Stimulated activated CD4-positive, alpha-beta T cell treated with anti-CD3 and anti-CD28 coated beads, Interleukin-4, amount 100 ng/mL, for 24 hours (primary cell): ENCODE measurements around the gene TRMT6.

Experiments used
- DNase-seq: peaks from one replicate; pipeline ENCODE4 v3.0.0-alpha.2; 2020

Gene TRMT6

GRCh38 chr20:5950271-5951031 is at the start of gene TRMT6, which contains the start of gene MCM8:
TSS of gene TRMT6 (minus strand) at chr20:5950533. CDS start at chr20:5950405, 128 bp downstream.
TSS of gene MCM8 (plus strand) at chr20:5950652. CDS start at chr20:5952016, 1,364 bp downstream.
- DNase-seq = peak; percentile 98

- no peak for DNase-seq
These were observed 49.5 kb upstream of the TRMT6 start for GRCh38 chr20:5999783-6000182.

- peak; percentile 29 for DNase-seq
These were observed 46.4 kb upstream of the TRMT6 start for GRCh38 chr20:5996765-5997164.

GRCh38 chr20:5991623-5992441 is 41.5 kb upstream of the TRMT6 start:
- no peak for DNase-seq

GRCh38 chr20:5990946-5991345 is 40.6 kb upstream of the TRMT6 start:
- DNase-seq = no peak

GRCh38 chr20:5989539-5989938 is 39.2 kb upstream of the TRMT6 start:
- DNase-seq = no peak

GRCh38 chr20:5987383-5987782 is 37.0 kb upstream of the TRMT6 start:
- no peak for DNase-seq

- no peak for DNase-seq
These were observed 30.6 kb upstream of the TRMT6 start for GRCh38 chr20:5980720-5981538.

GRCh38 chr20:5979801-5980200 is 29.5 kb upstream of the TRMT6 start:
- DNase-seq = no peak

GRCh38 chr20:5977975-5978374 is 27.6 kb upstream of the TRMT6 start:
- DNase-seq = no peak

- no peak for DNase-seq
These were observed 26.9 kb upstream of the TRMT6 start for GRCh38 chr20:5977223-5977622.

GRCh38 chr20:5975778-5976177 is 25.4 kb upstream of the TRMT6 start:
- DNase-seq = no peak

GRCh38 chr20:5974531-5974930 is 24.2 kb upstream of the TRMT6 start:
- no peak for DNase-seq

- DNase-seq = no peak
These were observed 23.6 kb upstream of the TRMT6 start for GRCh38 chr20:5973971-5974370.

GRCh38 chr20:5973172-5973571 is 22.8 kb upstream of the TRMT6 start:
- DNase-seq = no peak

GRCh38 chr20:5971203-5971602 is 20.9 kb upstream of the TRMT6 start:
- DNase-seq = no peak

GRCh38 chr20:5970381-5970780 is 20.0 kb upstream of the TRMT6 start:
- no peak for DNase-seq

GRCh38 chr20:5969940-5970339 is 19.6 kb upstream of the TRMT6 start:
- no peak for DNase-seq

- DNase-seq = no peak
These were observed 19.1 kb upstream of the TRMT6 start for GRCh38 chr20:5969348-5969935.

GRCh38 chr20:5968462-5968861 is 18.1 kb upstream of the TRMT6 start:
- no peak for DNase-seq

GRCh38 chr20:5967469-5967868 is 17.1 kb upstream of the TRMT6 start:
- DNase-seq = no peak

- no peak for DNase-seq
These were observed 426 bp downstream of the TRMT6 start for GRCh38 chr20:5949943-5950270.

- peak; percentile 53 for DNase-seq
These were observed 3.1 kb downstream of the TRMT6 start for GRCh38 chr20:5947276-5947675.
